ENCODE measurements around the gene CDK5. TPM values are rescaled to one million over a fixed set of nuclear protein-coding genes. Genes with fewer than 3 reads are reported as not detected.

Gene CDK5
- total RNA-seq, 1 donor from 2014 or later: 15.8 TPM

DNA sequence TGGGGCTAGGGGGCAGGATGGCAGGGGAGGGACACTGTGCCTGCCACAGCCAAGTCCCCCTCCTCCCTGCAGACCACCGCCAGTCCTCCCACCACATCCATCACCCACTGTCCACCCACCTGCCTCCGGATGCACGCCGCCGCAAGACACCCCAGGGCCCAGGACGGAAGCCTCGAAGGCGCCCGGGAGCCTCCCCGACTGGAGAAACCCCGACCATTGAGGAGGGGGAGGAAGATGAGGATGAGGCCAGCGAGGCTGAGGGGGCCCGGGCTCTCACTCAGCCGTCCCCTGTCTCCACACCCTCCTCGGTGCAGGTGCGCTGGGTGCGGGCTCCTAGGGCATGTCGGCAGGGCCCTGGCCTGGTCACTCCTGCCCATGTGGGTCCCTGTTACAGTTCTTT, 6.8 kb upstream of the CDK5 start:
- H3K27me3 ChIP-seq: no peaks in the 10 kb centered on the region
- H3K9me3 ChIP-seq: no peaks in the 10 kb centered on the region
- TF ChIP-seq, protein P1, sequence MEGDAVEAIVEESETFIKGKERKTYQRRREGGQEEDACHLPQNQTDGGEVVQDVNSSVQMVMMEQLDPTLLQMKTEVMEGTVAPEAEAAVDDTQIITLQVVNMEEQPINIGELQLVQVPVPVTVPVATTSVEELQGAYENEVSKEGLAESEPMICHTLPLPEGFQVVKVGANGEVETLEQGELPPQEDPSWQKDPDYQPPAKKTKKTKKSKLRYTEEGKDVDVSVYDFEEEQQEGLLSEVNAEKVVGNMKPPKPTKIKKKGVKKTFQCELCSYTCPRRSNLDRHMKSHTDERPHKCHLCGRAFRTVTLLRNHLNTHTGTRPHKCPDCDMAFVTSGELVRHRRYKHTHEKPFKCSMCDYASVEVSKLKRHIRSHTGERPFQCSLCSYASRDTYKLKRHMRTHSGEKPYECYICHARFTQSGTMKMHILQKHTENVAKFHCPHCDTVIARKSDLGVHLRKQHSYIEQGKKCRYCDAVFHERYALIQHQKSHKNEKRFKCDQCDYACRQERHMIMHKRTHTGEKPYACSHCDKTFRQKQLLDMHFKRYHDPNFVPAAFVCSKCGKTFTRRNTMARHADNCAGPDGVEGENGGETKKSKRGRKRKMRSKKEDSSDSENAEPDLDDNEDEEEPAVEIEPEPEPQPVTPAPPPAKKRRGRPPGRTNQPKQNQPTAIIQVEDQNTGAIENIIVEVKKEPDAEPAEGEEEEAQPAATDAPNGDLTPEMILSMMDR (IDR thresholded peaks at IDR 0.05): no peak
- intact Hi-C loops (cut with DNase I): loop anchor here (5.0 kb wide), 1 partner anchor 183 kb away; the partner anchor contains the start of gene SMARCD3
- no peak for DNase-seq (ENCODE audit: low spot score in 2 of 2)
- H3K36me3 ChIP-seq: peaks cover 49 to 53% of the 10 kb centered on the region in 2 donors
- peaks cover 15 to 27% of the 10 kb centered on the region in 2 donors for H3K4me1 ChIP-seq
- no peak overlapping the region for H3K27ac ChIP-seq
- no peak overlapping the region for H3K4me3 ChIP-seq

DNA sequence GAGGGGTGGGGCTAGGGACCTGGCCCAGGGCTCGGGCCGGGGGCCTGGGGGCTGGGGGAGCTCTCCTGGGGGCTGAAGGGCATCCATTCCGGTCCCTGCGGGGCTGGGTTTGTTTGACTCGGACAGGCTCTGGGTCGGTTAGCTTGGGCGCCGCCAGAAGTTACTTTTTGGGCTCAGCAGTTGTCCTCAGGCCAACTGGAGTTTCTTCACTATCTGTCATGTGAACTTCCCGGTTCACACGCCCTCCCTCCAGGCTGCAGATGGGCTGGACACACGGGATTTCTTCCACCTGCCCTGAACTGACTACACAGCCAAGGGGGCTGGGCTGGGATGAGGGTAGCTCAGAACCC, 5.5 kb upstream of the CDK5 start:
- intact Hi-C loops (cut with DNase I): loop anchor here (5.0 kb wide), 1 partner anchor 184 kb away; the partner anchor contains the start of gene SMARCD3
- peaks cover 37 to 41% of the 10 kb centered on the region in 2 donors for H3K36me3 ChIP-seq
- H3K4me1 ChIP-seq: peaks cover 15 to 36% of the 10 kb centered on the region in 2 donors
- DNase-seq (ENCODE audit: low spot score in 2 of 2): no peak
- TF ChIP-seq, protein P1 (IDR thresholded peaks at IDR 0.05): no peak
- no peaks in the 10 kb centered on the region for H3K9me3 ChIP-seq
- H3K27me3 ChIP-seq: no peaks in the 10 kb centered on the region
- peak overlapping the region; percentile 52 to 85 for H3K27ac ChIP-seq
- H3K4me3 ChIP-seq: peak overlapping the region; percentile 25 to 41

DNA sequence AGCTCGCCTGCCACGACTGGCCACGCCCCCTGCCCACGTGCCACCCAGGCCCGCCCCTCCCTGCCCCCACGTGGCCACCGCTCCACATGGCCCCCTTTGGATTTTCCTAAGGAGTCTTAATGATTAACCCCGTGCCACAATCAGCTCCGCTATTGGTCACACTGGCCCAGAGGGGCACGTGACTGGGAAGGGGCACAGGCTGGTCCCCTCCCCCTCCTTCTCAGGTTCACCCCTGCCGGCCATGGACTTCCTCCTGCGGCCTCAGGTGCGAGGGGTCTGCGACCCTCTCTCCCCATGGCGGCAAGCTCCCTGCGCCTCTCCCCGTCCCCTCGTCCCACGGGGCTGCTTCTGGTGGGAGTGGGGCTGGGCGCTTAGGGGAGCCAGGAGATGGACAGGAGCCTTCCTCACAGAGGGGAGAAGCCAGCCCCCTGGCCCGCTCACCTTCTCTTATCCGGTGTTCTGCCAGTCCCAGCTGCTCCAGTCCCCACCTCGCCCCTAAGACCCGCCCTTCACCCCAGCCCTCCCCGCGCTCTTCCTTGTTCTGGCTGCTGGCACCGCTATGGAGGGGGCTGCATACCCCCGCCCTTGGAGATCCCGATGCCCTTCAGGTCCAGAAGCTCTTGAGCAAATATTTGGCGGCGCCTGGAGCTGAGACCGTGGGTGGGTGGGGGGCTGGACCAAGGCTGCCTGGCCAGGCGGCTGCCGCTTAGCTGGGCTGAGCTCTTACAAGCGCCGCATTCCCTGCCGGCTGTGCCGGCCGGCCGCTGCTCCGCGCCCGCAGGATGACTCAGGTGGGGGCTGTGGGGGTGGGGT, 4.9 kb upstream of the CDK5 start:
- TF ChIP-seq, protein P1 (IDR thresholded peaks at IDR 0.05): no peak
- peak overlapping the region; percentile 25 to 41 for H3K4me3 ChIP-seq
- peaks cover 15 to 37% of the 10 kb centered on the region in 2 donors for H3K4me1 ChIP-seq
- peak overlapping the region; percentile 85 to 95 for H3K27ac ChIP-seq
- no peak for DNase-seq (ENCODE audit: low spot score in 2 of 2)
- H3K27me3 ChIP-seq: no peaks in the 10 kb centered on the region
- peaks cover 31 to 35% of the 10 kb centered on the region in 2 donors for H3K36me3 ChIP-seq
- intact Hi-C loops (cut with DNase I): loop anchor here (5.0 kb wide), 1 partner anchor 185 kb away; the partner anchor contains the start of gene SMARCD3
- H3K9me3 ChIP-seq: no peaks in the 10 kb centered on the region

DNA sequence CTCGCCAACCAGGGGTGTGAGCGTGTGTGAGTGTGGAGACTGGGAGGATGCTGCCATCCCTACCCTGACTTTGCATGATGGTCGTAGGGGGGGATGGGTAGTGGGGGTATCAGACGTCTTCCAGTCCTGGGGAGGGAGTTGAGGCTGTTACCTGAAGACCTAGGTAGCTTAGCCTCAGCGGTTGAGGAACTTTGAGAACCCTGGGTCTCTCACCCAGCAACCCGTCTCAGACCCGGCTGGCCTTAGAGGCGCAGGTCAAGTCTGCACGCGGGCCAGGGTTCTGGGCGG, 4.4 kb upstream of the CDK5 start:
- TF ChIP-seq, protein P1 (IDR thresholded peaks at IDR 0.05): no peak
- Histone ChIP-seq H3K36me3 (peaks cover 27 to 29% of the 10 kb centered on the region in 2 donors), H3K9me3 (no peaks in the 10 kb centered on the region), H3K27ac (peak overlapping the region; percentile 85 to 95), H3K27me3 (no peaks in the 10 kb centered on the region), H3K4me1 (peaks cover 18 to 40% of the 10 kb centered on the region in 2 donors), H3K4me3 (peak overlapping the region; percentile 25 to 41)
- intact Hi-C loops (cut with DNase I): loop anchor here (5.0 kb wide), 1 partner anchor 185 kb away; the partner anchor contains the start of gene SMARCD3
- no peak for DNase-seq (ENCODE audit: low spot score in 2 of 2)

DNA sequence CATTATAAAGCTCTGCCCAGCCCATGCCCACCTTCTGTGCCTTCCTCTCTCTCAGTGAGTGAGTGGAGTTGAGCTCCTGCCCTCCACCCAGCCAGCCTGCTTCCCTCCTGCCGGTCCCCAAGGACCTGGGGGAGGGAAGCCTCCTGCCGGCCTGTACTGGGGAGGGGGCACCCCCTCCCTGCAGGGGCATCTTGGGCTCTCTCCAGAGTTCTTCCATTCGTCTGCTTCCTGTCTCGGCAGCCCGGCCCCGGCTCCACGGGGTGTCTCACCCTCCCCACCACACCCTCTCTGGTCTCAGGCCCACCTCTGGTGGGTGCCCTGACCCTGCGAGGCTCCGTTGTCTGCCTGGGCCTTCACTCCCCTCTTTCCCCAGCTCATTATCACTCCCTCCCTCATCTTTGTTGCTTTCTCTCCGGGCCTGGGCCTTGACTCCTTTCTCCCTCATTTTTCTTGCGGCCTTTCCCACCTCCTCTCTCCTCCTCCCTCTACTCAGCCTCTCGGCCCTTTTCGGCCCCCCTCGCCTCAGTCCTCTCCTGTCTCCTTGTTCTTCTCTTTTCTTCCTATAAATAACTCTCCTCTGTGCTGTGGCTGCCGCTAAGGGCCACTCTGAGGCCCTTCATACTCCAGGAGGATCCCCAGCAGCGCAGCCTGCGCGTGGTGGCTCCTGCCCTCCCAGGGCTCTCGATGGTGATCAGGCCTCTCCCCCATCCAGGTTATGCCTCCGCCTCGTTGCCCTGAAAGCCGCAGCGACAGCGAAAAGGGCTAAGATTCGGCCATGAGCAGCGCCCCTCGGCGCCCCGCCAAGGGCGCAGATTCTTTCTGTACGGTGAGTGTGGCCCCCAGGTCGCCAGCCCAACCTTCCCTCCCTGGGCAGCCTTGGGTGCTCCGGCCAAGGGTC, 3.8 kb upstream of the CDK5 start:
- intact Hi-C loops (cut with DNase I): loop anchor here (2.0 to 5.0 kb wide), 2 partner anchors 49 to 186 kb away; partner anchors contain the start of gene SMARCD3
- H3K4me3 ChIP-seq: peak overlapping the region; percentile 92 to 95
- H3K27ac ChIP-seq: peak overlapping the region; percentile 85 to 95
- TF ChIP-seq, protein P1 (IDR thresholded peaks at IDR 0.05): no peak
- no peaks in the 10 kb centered on the region for H3K27me3 ChIP-seq
- peaks cover 21 to 23% of the 10 kb centered on the region in 2 donors for H3K36me3 ChIP-seq
- H3K4me1 ChIP-seq: peaks cover 21 to 44% of the 10 kb centered on the region in 2 donors
- no peak for DNase-seq (ENCODE audit: low spot score in 2 of 2)
- no peaks in the 10 kb centered on the region for H3K9me3 ChIP-seq

All from ascending aorta (tissue), 2 donors.